MCF 10A (cell line): ENCODE measurements around the gene COLEC11. TPM values are rescaled to one million over a fixed set of nuclear protein-coding genes. Genes with fewer than 3 reads are reported as not detected.
"Not testable (repeated sequence)": the region's sequence is repeated elsewhere in the genome, so short reads cannot be mapped to it uniquely, and the experiment has no call there.

ENCODE experiments used
- BruUV-seq: library from RNA; stranded (reverse); fragments of 400-500 nt; replicated peaks from 2 replicates; lab custom pipeline; 2021; lab: Mats Ljungman, UMichigan
- CTCF ChIA-PET: fragments of 300-600 bp; sonication (Branson Sonifier 250); formaldehyde crosslinking; extraction: SDS; loops from one replicate; lab custom pipeline; 2021; ENCODE audit warnings: antibody characterized with exemption, inconsistent platforms; lab: Yijun Ruan, JAX
- POLR2A ChIA-PET: fragments of 300-600, 350-650 bp; sonication (Branson Sonifier 250); formaldehyde crosslinking; extraction: SDS; loops from one replicate; lab custom pipeline; 2020; ENCODE audit warnings: antibody characterized with exemption, inconsistent platforms; lab: Yijun Ruan, JAX
- DNase-seq: peaks from one replicate; pipeline ENCODE4 v3.0.0-alpha.2; 2018; ENCODE audit not compliant: unreplicated experiment
- H3K27ac Mint-ChIP-seq: one replicate; pipeline ENCODE4 v1.8.0; 2022; ENCODE audit warnings: mild to moderate bottlenecking, low read depth, mixed read lengths; ENCODE audit not compliant: unreplicated experiment
- H3K27me3 Mint-ChIP-seq: one replicate; pipeline ENCODE4 v1.8.0; 2022; ENCODE audit warnings: mixed read lengths; ENCODE audit not compliant: insufficient read depth, unreplicated experiment
- H3K36me3 Mint-ChIP-seq: one replicate; pipeline ENCODE4 v1.8.0; 2022; ENCODE audit warnings: mild to moderate bottlenecking, moderate library complexity, mixed read lengths; ENCODE audit not compliant: insufficient read depth, unreplicated experiment
- H3K4me1 Mint-ChIP-seq: one replicate; pipeline ENCODE4 v1.8.0; 2022; ENCODE audit warnings: mixed read lengths; ENCODE audit not compliant: insufficient read depth, unreplicated experiment
- H3K4me3 Mint-ChIP-seq: one replicate; pipeline ENCODE4 v1.8.0; 2022; ENCODE audit warnings: mild to moderate bottlenecking, moderate library complexity, mixed read lengths; ENCODE audit not compliant: unreplicated experiment
- H3K9me3 Mint-ChIP-seq: one replicate; pipeline ENCODE4 v1.8.0; 2022; ENCODE audit warnings: mixed read lengths; ENCODE audit not compliant: unreplicated experiment
- CTCF ChIP-seq: fragments of 200-600 bp; IDR thresholded peaks from one replicate; pipeline ENCODE4 v1.8.0; 2022; ENCODE audit warnings: antibody characterized with exemption, mild to moderate bottlenecking; ENCODE audit not compliant: unreplicated experiment
- intact Hi-C: fragments of 100-400 bp; cut with micrococcal nuclease; formaldehyde crosslinking; loops from 2 replicates; pipeline ENCODE4 v1.14.1; 2022
- total RNA-seq: library from RNA; stranded (reverse); gene quantifications from 2 replicates; pipeline ENCODE4 v1.2.3, GENCODE V29; 2022

Gene COLEC11
- total RNA-seq, 1 experiment from 2014 or later, result not detected

DNA sequence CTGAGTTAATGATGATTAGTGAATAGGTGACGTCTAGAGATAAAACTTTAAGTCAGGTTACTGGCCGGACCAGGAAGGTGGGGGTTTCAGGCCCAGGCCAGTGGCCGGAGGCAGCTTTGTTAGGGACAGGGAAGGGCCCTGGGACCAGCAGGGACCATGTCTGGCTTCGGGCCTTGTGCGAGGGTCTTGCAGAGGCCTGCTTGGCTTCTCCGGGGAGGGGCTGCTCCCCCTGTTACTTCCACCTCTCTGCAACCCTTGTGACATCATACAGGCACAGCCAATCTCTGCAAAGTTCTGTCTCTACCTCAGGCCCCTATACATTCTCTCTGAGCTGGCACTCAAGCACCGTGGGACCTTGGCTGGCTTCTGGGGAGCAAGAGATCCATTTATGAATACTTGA is 63.0 kb downstream of the COLEC11 start, which contains the start of gene ALLC:
Gene ALLC (plus strand): TSS at position 320 of the 400 bp plus-strand sequence. CDS start 12,958 bp downstream, outside the sequence.
- POLR2A ChIA-PET, result no interaction called here
- H3K27ac Mint-ChIP-seq, result no peak within 1 kb of the TSS
- H3K36me3 Mint-ChIP-seq, result no peaks in the 10 kb centered on the region
- intact Hi-C loops, result no loop called here
- BruUV-seq, result no TSS peak
- peaks cover 7% of the 10 kb centered on the region for H3K4me1 Mint-ChIP-seq
- CTCF ChIA-PET, result interaction anchor here (0.5 kb wide), 1 partner anchor 75 kb away, joined by 3 read pairs; no protein-coding TSS in a partner anchor
- no peak for TF ChIP-seq CTCF
- no peaks in the 10 kb centered on the region for H3K9me3 Mint-ChIP-seq
- no peak within 1 kb of the TSS for H3K4me3 Mint-ChIP-seq
- no peaks in the 10 kb centered on the region for H3K27me3 Mint-ChIP-seq
- no peak for DNase-seq

GRCh38 chr2:3659447-3660432 is 64.8 kb downstream of the COLEC11 start:
- ChIA-PET POLR2A (interaction anchor here (0.6 to 0.7 kb wide), 2 partner anchors 143 to 173 kb away, joined by 4 to 5 read pairs; no protein-coding TSS in a partner anchor), CTCF (interaction anchor here (0.6 to 1.2 kb wide), 3 partner anchors 9 to 245 kb away, joined by 3 to 9 read pairs (median 5); no protein-coding TSS in a partner anchor)
- no peak for DNase-seq
- no peaks in the 10 kb centered on the region for H3K9me3 Mint-ChIP-seq
- no peak overlapping the region for H3K4me3 Mint-ChIP-seq
- no peak for TF ChIP-seq CTCF
- no peak overlapping the region for H3K27ac Mint-ChIP-seq
- BruUV-seq, result no TSS peak
- H3K4me1 Mint-ChIP-seq, result peaks cover 7% of the 10 kb centered on the region
- no peaks in the 10 kb centered on the region for H3K27me3 Mint-ChIP-seq
- intact Hi-C loops, result no loop called here
- no peaks in the 10 kb centered on the region for H3K36me3 Mint-ChIP-seq

GRCh38 chr2:3660640-3661039 is 65.7 kb downstream of the COLEC11 start:
- H3K27ac Mint-ChIP-seq, H3K4me1 Mint-ChIP-seq, H3K36me3 Mint-ChIP-seq, intact Hi-C loops, H3K9me3 Mint-ChIP-seq, H3K4me3 Mint-ChIP-seq, BruUV-seq, POLR2A ChIA-PET, H3K27me3 Mint-ChIP-seq: not testable (repeated sequence)
- peak; percentile 16 for DNase-seq
- CTCF ChIA-PET, result interaction anchor here (0.9 kb wide), 1 partner anchor 196 kb away, joined by 3 read pairs; no protein-coding TSS in a partner anchor

DNA sequence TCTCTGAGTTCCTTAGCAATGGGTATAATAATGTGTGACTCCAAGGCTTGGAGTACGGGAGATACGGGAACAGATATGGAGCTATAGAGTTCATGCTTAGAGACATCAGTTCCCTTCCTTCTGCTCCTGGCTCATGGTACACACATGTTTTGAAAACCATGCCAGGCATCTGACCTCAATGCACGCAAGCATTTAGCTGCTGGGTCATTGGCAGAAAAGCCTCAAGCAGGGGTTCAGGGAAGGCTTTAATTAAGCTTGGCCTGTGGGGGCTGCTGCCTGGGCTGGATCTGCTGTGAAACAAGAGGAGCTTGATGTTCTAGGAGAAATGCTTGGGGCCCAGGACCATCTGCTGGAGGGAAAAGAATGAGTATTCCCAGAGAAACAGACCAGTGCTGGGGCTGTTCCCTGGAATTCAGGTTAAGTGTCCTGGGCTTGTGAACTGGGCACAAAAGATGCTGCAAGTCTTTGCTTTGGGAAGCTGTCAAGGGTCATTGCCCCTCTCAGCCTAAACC is 66.3 kb downstream of the COLEC11 start:
- CTCF ChIA-PET, result interaction anchor here (0.6 to 0.9 kb wide), 4 partner anchors 28 to 196 kb away, joined by 3 to 4 read pairs (median 3); no protein-coding TSS in a partner anchor
- no peaks in the 10 kb centered on the region for H3K27me3 Mint-ChIP-seq
- intact Hi-C loops, result no loop called here
- no peak overlapping the region for H3K27ac Mint-ChIP-seq
- no peak for DNase-seq
- BruUV-seq, result TSS peak; percentile 39
- H3K4me3 Mint-ChIP-seq, result no peak overlapping the region
- peaks cover 7% of the 10 kb centered on the region for H3K4me1 Mint-ChIP-seq
- POLR2A ChIA-PET, result interaction anchor here (1.0 kb wide), 1 partner anchor 52 kb away, joined by 4 read pairs; no protein-coding TSS in a partner anchor
- no peaks in the 10 kb centered on the region for H3K9me3 Mint-ChIP-seq
- no peaks in the 10 kb centered on the region for H3K36me3 Mint-ChIP-seq
- no peak for TF ChIP-seq CTCF
